Measurements from ENCODE around the gene DNAJC28. TPM values are rescaled to one million over a fixed set of nuclear protein-coding genes. Genes with fewer than 3 reads are reported as not detected.
"Not testable (repeated sequence)": the region's sequence is repeated elsewhere in the genome, so short reads cannot be mapped to it uniquely, and the experiment has no call there.

Gene DNAJC28
- total and polyA plus RNA-seq, 2 experiments from 2014 or later, result 2.3 to 6.6 TPM

DNA sequence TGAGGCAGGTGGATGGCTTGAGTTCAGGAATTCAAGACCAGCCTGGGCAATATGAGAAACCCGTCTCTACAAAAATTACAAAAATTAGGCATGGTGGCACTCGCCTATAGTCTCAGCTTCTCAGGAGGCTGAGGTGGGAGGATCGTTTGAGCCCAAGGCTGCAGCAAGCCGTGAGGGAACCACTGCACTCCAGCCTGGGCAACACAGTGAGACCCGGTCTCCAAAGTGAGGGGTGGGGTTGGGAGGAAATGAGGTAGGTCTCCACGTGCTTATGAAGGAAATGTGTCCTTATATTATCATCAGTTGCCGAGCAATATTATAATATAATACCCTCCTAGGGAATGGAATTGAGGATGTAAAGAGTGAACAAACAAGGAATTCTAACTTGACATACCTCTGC, 14.4 kb downstream of the DNAJC28 start:
- no peak for TF ChIP-seq CTCF (IDR thresholded peaks at IDR 0.05; ENCODE audit: low read depth, low read length)
- no peaks in the 10 kb centered on the region for H3K36me3 ChIP-seq
- H3K9me3 ChIP-seq (ENCODE audit: low read depth), result no peaks in the 10 kb centered on the region
- H3K27me3 ChIP-seq, result no peaks in the 10 kb centered on the region
- no peak overlapping the region for H3K4me3 ChIP-seq
- DNase-seq (ENCODE audit: low read depth in 1 of 2, low spot score in 1 of 2), result no peak
- H3K27ac ChIP-seq, result no peak overlapping the region
- peaks cover 10% of the 10 kb centered on the region for H3K4me1 ChIP-seq (ENCODE audit: low read depth)

DNA sequence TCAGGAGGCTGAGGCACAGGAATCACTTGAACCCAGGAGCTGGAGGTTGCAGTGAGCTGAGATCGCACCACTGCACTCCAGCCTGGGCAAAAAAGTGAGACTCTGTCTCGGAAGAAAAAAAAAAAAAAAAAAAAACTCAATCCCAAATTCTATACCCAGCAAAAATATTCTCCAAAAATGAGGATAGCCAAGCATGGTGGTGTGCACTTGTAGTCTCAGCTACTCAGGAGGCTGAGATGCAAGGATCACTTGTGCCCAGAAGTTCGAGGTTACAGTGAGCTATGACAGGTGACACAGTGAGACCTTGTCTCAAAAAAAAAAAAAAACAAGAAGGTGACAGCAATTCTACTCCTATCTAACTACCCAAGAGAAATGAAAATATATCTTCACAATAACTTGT, 18.2 kb downstream of the DNAJC28 start:
- TF ChIP-seq CTCF (IDR thresholded peaks at IDR 0.05; ENCODE audit: low read depth, low read length), result no peak
- no peaks in the 10 kb centered on the region for H3K36me3 ChIP-seq
- H3K27ac ChIP-seq, result no peak overlapping the region
- no peak for DNase-seq (ENCODE audit: low read depth in 1 of 2, low spot score in 1 of 2)
- peaks cover 4% of the 10 kb centered on the region for H3K4me1 ChIP-seq (ENCODE audit: low read depth)
- no peak overlapping the region for H3K4me3 ChIP-seq
- H3K27me3 ChIP-seq, result no peaks in the 10 kb centered on the region
- H3K9me3 ChIP-seq (ENCODE audit: low read depth), result no peaks in the 10 kb centered on the region

DNA sequence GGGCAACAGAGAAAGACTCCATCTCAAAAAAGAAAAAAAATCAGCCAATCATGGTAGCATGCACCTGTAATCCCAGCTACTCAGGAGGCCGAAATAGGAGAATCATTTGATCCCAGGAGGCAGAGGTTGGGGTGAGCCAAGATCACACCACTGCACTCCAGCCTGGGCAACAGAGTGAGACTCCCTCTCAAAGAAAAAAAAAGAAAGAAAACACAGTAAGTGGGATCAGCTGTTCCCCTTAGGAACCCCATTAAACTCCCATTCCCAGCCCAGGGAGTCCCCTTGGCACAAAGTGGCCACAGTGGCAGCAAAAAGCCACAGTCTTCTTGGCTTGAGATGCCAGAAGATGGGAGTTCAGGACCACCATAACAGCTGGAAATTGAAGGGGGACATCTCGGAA, 20.8 kb downstream of the DNAJC28 start:
- H3K27ac ChIP-seq, result no peak overlapping the region
- H3K27me3 ChIP-seq, result no peaks in the 10 kb centered on the region
- H3K4me3 ChIP-seq, result no peak overlapping the region
- no peak for TF ChIP-seq CTCF (IDR thresholded peaks at IDR 0.05; ENCODE audit: low read depth, low read length)
- DNase-seq (ENCODE audit: low read depth in 1 of 2, low spot score in 1 of 2), result no peak
- no peaks in the 10 kb centered on the region for H3K4me1 ChIP-seq (ENCODE audit: low read depth)
- no peaks in the 10 kb centered on the region for H3K9me3 ChIP-seq (ENCODE audit: low read depth)
- peaks cover 4% of the 10 kb centered on the region for H3K36me3 ChIP-seq

- H3K4me3 ChIP-seq; H3K27me3 ChIP-seq; H3K9me3 ChIP-seq (ENCODE audit: low read depth); H3K27ac ChIP-seq; DNase-seq (ENCODE audit: low read depth in 1 of 2, low spot score in 1 of 2); H3K4me1 ChIP-seq (ENCODE audit: low read depth): not testable (repeated sequence)
- peaks cover 10% of the 10 kb centered on the region for H3K36me3 ChIP-seq
Measured at GRCh38 chr21:33469183-33469582, 22.3 kb downstream of the DNAJC28 start.

- H3K27ac ChIP-seq, result no peak overlapping the region
- TF ChIP-seq CTCF (IDR thresholded peaks at IDR 0.05; ENCODE audit: low read depth, low read length), result no peak
- H3K36me3 ChIP-seq, result peaks cover 31% of the 10 kb centered on the region
Measured at GRCh38 chr21:33461538-33462250, 29.8 kb downstream of the DNAJC28 start.

DNA sequence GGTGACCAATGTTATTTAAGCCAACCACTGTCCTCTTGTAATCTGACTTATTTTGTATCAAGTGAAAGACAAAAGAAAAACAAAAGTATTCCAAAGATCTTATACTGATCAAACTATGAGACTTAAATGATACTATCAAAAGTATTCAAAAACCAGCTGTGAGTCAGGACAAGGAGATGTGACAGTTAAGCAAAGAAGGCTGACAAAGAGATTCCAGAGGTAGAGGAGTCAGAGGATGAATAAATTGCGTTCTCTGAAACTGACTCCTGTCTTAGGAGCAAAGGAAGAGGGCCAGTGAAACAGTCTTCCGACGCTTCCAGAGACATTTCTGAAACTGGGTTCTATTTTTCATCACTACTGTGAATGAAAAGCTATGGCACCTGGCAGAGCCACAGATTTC, 32.7 kb downstream of the DNAJC28 start:
- no peak for DNase-seq (ENCODE audit: low read depth in 1 of 2, low spot score in 1 of 2)
- Histone ChIP-seq H3K4me3 (no peak overlapping the region), H3K27ac (no peak overlapping the region), H3K4me1 (ENCODE audit: low read depth) (no peaks in the 10 kb centered on the region), H3K36me3 (peaks cover 36% of the 10 kb centered on the region), H3K27me3 (no peaks in the 10 kb centered on the region), H3K9me3 (ENCODE audit: low read depth) (no peaks in the 10 kb centered on the region)
- no peak for TF ChIP-seq CTCF (IDR thresholded peaks at IDR 0.05; ENCODE audit: low read depth, low read length)

More at GRCh38 chr21:33461538-33462250, 29.8 kb downstream of the DNAJC28 start:
- no peaks in the 10 kb centered on the region for H3K4me1 ChIP-seq (ENCODE audit: low read depth)
- H3K27me3 ChIP-seq, result no peaks in the 10 kb centered on the region
- H3K9me3 ChIP-seq (ENCODE audit: low read depth), result no peaks in the 10 kb centered on the region
- DNase-seq (ENCODE audit: low read depth in 1 of 2, low spot score in 1 of 2), result no peak
- H3K4me3 ChIP-seq, result no peak overlapping the region
